HG03135 (cell line): ENCODE data around the gene ERC1.

Experiments
- ATAC-seq: cut with Tn5 transposase; IDR thresholded peaks from one replicate; pipeline ENCODE4 v1.9.1; 2021; ENCODE audit warnings: mild to moderate bottlenecking, moderate library complexity; ENCODE audit not compliant: unreplicated experiment

ERC1 gene

DNA sequence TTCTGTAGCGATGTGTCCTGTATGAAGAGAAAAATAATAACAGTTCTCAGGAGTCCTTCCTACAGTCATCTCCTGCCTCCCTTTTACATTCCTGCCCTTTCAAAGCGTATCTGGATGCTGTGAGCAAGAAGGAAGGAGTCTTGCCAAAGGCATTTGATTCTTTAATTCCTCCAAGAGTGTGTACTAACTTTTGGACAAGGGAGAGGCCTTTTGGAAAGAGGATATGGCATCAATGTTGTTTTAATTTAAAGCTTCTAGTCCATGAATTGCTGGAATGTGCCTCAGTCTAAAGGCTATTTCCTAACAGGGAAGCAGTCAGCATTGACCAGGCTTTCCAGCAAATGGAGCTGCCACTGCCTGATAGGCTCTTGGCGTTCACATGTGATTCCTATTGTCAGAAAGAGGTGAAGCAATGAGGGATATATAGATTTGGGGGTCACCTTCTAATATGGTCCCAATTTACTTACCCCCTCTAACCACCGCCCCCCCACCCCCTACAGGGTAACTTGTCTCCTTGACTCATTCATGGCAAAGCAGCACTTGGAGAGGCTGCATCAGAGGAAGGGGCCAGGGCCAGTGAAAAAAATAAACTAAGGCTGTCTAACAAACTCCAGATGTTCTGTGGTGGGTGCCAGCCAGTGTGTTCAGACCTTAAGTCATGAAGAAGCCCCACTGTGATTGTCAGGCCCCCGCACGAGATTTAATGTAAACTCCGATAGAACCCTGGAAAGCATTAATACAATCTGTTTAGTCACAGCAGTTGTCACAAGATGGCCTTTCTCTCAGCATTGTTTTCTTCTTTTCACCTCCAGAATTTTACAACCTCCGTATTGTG lies 383.1 kb downstream of the ERC1 start:
- no peak for ATAC-seq

DNA sequence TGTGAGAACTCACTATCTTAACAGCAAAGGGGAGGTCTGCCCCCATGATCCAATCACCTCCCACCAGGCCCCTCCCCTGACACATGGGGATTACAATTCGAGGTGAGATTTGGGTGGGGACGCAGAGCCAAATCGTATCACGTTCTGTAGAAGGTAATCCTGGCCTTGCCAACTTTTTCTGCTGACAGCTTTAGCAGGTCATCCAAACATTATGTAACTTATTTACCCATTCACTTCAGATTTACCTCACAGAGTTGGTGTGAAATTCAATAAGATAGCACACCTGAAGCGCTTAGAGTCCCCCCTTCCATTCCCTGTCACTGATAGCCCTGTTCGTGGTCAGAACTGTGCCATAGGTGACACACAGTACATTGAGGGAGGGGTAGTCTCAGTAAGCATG lies 384.3 kb downstream of the ERC1 start:
- ATAC-seq: no peak

GRCh38 chr12:1377117-1377516 lies 386.1 kb downstream of the ERC1 start:
- no peak for ATAC-seq

GRCh38 chr12:1377681-1378080 lies 386.7 kb downstream of the ERC1 start:
- ATAC-seq: no peak

DNA sequence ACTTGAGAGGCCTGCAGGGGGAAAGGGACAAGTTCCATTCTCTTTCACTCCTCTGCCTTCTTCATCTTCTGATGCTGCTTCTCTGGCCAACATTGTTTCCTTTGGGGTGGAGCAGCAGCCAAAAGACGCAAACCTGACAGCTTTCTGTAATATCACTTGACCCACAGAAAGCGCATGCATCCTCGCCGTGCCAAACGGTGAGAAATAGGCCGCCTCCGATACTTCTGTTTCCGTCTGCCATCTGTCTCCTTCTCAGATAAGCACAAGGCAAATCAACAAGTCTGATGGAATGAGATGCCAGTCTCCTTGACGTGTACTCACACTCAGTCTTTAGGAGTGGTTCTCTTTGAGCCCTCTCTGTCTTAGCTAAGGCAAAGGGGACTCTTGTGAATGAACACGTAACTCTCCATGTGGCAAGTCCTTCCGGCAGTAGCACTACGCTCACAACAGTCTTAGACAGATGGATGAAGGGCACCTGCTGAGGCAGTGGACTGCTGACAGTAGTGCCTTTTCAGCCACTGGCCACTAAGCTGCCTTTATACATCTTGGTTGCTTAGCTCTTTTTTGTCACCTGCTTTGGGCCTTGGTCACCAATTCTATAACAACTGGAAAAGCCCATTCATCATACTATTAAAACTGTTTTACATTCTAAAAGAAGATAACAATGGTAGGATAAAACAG lies 389.3 kb downstream of the ERC1 start:
- no peak for ATAC-seq

DNA sequence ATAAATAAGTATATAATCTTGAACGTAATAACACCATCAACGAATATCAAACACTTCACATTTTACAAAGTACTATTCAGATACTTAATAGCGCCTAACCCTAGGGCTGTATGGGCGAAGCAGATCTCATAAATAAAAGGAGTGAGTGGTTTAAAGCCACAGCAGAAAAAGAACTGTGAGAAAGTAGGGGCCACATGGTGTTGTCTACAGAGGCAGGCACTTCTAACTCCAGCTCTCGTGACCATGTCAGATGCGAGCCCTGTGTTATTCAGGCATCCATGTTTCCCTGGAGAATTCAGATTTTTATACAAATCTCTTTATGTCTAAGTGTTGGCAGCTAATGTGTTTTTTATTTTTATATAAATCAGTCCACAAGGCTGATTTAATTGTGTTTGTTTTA lies 391.1 kb downstream of the ERC1 start:
- no peak for ATAC-seq

- no peak for ATAC-seq
Observed at GRCh38 chr12:1382826-1383225, 391.8 kb downstream of the ERC1 start.

DNA sequence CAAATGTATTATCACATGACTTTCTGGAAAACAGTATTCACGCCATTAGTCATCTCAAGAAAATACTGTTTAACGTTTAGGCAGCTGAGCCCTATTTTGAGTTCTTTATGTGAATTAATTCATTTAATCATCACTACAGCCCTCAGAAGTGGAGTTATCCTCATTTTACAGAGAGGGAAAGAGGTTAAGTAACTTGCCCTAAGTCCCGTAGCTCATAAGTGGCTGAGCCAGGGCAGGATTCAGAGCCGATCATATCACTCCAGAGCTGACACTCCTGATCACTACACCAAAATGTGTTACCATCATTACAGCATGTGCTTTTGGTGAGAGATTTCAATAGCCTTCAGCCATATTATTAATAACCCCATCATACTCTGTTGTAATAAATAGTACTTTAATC lies 392.7 kb downstream of the ERC1 start:
- ATAC-seq: no peak

DNA sequence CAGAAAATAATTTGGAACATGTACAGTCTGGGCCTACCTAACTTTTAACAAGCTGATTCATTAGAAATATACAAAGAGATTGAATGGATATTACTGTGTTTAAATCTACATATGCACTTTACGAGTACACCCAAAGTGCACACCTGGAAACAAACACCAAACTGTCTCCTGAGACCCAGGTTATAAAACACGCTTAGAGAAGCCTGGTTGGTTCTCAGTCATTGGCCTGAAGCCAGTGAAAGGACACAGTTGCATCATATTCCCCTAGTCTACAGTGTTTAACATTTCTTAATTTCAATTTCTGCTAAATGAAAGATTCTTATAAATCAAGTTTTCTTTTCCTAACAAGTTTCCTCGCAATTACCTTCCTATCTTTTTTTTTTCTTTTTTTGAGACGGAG lies 393.9 kb downstream of the ERC1 start:
- ATAC-seq: no peak

GRCh38 chr12:1391722-1392121 lies 400.7 kb downstream of the ERC1 start:
- ATAC-seq: no peak

- no peak for ATAC-seq
Observed at GRCh38 chr12:1395421-1395955, 404.5 kb downstream of the ERC1 start.

DNA sequence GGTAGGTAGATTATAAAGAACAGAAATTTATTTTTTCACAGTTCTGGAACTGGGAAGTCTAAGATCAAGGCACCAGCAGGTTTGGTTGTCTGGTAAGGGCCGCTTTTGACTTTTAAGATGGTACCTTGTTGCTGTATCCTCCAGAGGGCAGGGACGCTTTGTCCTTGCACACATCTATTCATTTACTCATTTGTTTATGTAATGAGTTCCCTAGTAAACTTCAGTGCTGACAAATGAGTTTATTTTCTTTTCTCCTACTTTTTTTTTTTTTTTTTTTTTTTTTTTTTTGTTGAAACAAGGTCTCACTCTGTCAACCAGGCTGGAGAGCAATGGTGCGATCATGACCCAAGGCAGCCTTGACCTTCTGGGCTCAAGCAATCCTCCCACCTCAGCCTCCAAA lies 407.6 kb downstream of the ERC1 start:
- ATAC-seq: no peak

DNA sequence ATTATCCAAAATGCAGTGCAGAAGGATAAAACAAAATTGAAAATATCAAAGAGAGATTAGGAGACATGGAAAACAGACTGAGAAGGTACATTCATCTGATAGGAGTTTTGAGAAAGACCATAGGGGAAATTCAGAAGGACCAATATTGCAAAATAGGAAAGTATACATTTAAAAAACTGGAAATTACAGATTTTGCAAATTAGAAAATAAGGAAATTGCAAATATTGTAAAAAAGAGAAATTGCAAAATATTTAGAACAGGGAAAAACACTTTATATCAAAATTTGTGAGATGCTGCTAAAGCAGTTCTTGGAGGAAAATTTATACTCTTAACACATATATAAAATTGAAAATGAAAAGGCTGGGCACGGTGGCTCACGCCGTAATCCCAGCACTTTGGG lies 410.9 kb downstream of the ERC1 start:
- no peak for ATAC-seq

DNA sequence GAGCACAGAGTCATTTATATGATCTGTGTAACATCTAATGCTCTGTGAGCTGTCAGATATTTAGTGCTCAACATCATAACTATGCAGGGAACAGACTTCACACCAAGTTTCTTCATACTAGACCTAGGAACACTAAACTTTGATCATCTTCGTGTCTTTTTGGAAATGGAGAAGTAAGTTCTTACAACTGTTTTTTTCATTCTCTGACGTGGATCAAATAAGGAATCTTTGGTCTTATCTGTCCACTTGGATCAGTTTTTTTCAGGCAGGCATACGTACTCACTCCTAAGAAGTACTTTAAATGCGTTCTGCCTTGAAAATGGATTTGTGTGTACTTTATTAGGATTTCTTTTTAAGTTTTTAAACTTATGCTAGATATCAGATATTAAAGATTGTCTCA lies 412.4 kb downstream of the ERC1 start:
- ATAC-seq: no peak

DNA sequence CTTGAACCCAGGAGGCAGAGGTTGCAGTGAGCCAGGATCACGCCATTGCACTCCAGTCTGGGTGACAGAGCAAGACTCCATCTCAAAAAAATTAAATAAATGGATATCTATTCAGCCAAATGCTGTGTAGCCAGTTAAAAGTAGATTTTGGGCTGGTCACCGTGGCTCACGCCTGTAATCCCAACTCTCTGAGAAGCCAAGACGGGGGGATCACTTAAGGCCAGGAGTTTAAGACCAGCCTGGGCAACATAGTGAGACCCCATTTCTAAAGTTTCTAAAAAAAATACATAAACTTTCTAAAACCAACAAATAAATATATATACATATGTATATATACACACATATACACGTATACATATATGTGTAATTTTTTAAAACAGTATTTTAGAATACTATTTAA lies 414.6 kb downstream of the ERC1 start:
- ATAC-seq: no peak

- ATAC-seq: no peak
Observed at GRCh38 chr12:1410794-1411193, 419.8 kb downstream of the ERC1 start.

DNA sequence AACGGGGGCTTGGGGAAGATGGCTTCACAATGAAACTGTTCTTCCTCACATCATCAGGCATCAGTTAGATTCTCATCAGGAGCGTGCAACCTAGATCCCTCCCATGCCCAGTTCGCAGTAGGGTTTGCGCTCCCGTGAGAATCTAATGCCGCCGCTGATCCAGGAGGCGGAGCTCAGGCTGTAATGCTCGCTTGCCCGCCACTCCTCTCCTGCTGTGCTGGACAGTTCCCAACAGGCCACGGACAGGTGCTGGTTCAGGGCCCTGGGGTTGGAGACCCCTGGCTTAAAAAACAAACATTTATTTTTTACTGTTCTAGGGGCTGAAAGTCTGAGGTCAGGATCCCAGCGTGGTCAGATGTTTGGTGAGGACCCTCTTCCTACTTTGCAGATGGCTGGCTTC lies 422.9 kb downstream of the ERC1 start:
- no peak for ATAC-seq

DNA sequence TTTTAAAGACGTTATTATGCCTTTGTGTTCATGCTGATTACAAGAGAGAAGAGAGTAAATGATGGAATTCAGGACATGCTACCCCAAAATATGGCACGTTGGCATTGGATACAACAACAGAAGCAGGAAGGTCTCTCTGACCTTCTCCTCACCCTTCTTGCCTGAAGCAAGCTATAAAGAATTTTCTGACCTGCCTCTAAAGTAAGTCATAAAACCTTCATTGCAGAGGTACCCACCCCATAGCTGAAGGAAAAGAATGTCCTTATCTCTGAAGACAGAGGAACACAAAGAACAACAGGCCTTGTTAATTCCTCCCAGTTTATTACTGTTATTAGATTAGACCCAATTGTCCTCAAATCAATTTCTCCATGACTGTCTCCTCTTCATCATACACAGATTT lies 427.1 kb downstream of the ERC1 start:
- no peak for ATAC-seq

GRCh38 chr12:1419849-1420371 lies 428.9 kb downstream of the ERC1 start:
- ATAC-seq: no peak

GRCh38 chr12:1421091-1421846 lies 430.2 kb downstream of the ERC1 start:
- no peak for ATAC-seq

DNA sequence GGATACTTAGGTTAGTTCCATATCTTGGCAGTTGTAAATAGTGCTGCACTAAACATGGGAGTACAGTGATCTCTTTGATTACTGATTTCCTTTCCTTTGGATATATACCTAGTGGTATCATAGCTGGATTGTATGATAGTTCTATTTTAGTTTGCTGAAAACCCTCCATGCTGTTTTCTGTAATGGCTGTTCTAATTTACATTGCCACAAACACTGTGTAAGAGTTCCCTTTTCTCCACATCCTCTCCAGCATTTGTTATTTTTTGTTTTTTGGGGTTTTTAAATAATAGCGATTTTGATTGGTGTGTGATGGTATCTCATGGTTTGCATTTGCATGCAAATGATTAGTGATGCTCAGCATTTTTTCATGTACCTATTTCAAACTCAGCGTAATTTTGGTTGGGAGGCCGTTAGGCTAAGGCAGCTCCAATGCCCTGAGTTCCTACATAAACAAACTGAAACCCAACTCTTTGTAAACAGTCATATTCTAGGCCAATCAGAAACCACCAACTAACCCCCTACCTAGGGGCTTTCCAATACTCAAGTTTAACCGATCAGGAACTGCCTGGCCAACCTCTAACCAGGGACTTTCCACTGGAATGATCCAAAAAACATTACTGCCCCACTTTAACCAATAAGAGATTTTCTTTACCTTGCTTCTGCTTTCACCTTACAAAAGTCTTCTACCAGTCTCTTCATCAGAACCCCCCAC lies 431.7 kb downstream of the ERC1 start:
- no peak for ATAC-seq
